Measurements from ENCODE around the gene ZSCAN22.

DNA sequence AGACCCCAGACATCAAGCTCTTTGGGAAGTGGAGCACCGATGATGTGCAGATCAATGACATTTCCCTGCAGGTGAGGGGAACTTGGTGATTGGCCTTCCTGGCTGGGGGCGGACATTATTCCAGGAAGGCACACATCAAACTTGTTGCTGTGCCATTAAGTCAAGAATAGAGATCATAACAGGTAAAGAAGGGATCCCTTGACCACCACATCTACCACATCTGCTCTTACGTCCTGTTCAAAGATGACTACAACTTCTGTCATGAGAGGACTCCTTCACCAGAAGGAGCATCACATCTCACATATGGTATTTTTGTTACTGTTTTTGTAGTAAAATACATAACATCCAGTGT, 61.4 kb downstream of the ZSCAN22 start:
- TF ChIP-seq CTCF (IDR thresholded peaks at IDR 0.05) (no peak), POLR2A (IDR thresholded peaks at IDR 0.05) (no peak)

Measured in heart left ventricle (tissue), 13 donors.